Neural cell (in vitro differentiated cells): ENCODE measurements around the gene FOCAD.

ENCODE experiments used
- EP300 ChIP-seq: fragments of 450-650 bp; conservative IDR thresholded peaks from 2 replicates; pipeline ENCODE4 v1.6.1; 2014; ENCODE audit warnings: antibody characterized with exemption, mild to moderate bottlenecking, moderate library complexity; ENCODE audit not compliant: poor library complexity, severe bottlenecking
- EZH2 ChIP-seq: fragments of 200-600, 300-800 bp; shearing (Covaris generic), sonication (generic); IDR thresholded peaks from 2 replicates; pipeline ENCODE4 v1.6.1; 2014; ENCODE audit warnings: antibody characterized with exemption, low read length, borderline replicate concordance, mild to moderate bottlenecking; ENCODE audit not compliant: insufficient read depth, poor library complexity, severe bottlenecking
- MXI1 ChIP-seq: fragments of 450-650 bp; conservative IDR thresholded peaks from 2 replicates; pipeline ENCODE4 v1.6.1; 2014; ENCODE audit warnings: antibody characterized with exemption, mild to moderate bottlenecking; ENCODE audit not compliant: poor library complexity, severe bottlenecking
- POLR2AphosphoS5 ChIP-seq: IDR thresholded peaks from 2 replicates; pipeline ENCODE4 v1.6.1; 2012
- RAD21 ChIP-seq: fragments of 450-650 bp; conservative IDR thresholded peaks from 2 replicates; pipeline ENCODE4 v1.6.1; 2014; ENCODE audit warnings: antibody characterized with exemption, mild to moderate bottlenecking, moderate library complexity
- SMC3 ChIP-seq: fragments of 450-650 bp; conservative IDR thresholded peaks from 2 replicates; pipeline ENCODE4 v1.6.1; 2014; ENCODE audit warnings: antibody characterized with exemption, mild to moderate bottlenecking, moderate library complexity; ENCODE audit not compliant: poor library complexity
- TAF1 ChIP-seq: IDR thresholded peaks from 2 replicates; pipeline ENCODE4 v1.6.1; 2012; ENCODE audit warnings: low read depth
- TF ChIP-seq, protein P1 (sequence below): fragments of 450-650 bp; IDR thresholded peaks from 2 replicates; pipeline ENCODE4 v1.5.1; 2014; ENCODE audit warnings: antibody characterized with exemption, mild to moderate bottlenecking, moderate library complexity; ENCODE audit not compliant: poor library complexity, severe bottlenecking
- TF ChIP-seq, protein P2 (sequence below): IDR thresholded peaks from 2 replicates; pipeline ENCODE4 v1.6.1; 2012; ENCODE audit warnings: borderline replicate concordance

DNA sequence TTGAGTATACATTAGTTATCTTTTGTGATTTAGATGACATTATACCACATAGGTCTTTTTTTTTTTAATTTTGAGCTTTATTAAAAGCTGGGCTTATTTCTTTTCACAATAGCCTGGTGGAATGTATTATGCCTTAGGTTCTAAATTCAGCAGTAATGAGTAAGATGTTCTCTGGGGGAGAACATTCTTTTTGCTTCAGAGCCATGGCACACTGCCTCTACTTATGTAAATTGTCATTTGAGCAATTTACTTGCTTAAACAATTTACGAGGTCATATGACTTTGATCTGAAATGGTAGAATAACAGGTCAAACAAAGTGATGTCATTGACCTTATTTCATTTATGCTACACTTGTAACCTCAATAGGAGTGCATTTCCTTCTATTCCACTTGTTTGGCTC, 154.2 kb downstream of the FOCAD start:
- TF ChIP-seq RAD21, result no peak
- TF ChIP-seq, protein P1, sequence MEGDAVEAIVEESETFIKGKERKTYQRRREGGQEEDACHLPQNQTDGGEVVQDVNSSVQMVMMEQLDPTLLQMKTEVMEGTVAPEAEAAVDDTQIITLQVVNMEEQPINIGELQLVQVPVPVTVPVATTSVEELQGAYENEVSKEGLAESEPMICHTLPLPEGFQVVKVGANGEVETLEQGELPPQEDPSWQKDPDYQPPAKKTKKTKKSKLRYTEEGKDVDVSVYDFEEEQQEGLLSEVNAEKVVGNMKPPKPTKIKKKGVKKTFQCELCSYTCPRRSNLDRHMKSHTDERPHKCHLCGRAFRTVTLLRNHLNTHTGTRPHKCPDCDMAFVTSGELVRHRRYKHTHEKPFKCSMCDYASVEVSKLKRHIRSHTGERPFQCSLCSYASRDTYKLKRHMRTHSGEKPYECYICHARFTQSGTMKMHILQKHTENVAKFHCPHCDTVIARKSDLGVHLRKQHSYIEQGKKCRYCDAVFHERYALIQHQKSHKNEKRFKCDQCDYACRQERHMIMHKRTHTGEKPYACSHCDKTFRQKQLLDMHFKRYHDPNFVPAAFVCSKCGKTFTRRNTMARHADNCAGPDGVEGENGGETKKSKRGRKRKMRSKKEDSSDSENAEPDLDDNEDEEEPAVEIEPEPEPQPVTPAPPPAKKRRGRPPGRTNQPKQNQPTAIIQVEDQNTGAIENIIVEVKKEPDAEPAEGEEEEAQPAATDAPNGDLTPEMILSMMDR, result no peak
- no peak for TF ChIP-seq POLR2AphosphoS5
- no peak for TF ChIP-seq EZH2
- TF ChIP-seq, protein P2, sequence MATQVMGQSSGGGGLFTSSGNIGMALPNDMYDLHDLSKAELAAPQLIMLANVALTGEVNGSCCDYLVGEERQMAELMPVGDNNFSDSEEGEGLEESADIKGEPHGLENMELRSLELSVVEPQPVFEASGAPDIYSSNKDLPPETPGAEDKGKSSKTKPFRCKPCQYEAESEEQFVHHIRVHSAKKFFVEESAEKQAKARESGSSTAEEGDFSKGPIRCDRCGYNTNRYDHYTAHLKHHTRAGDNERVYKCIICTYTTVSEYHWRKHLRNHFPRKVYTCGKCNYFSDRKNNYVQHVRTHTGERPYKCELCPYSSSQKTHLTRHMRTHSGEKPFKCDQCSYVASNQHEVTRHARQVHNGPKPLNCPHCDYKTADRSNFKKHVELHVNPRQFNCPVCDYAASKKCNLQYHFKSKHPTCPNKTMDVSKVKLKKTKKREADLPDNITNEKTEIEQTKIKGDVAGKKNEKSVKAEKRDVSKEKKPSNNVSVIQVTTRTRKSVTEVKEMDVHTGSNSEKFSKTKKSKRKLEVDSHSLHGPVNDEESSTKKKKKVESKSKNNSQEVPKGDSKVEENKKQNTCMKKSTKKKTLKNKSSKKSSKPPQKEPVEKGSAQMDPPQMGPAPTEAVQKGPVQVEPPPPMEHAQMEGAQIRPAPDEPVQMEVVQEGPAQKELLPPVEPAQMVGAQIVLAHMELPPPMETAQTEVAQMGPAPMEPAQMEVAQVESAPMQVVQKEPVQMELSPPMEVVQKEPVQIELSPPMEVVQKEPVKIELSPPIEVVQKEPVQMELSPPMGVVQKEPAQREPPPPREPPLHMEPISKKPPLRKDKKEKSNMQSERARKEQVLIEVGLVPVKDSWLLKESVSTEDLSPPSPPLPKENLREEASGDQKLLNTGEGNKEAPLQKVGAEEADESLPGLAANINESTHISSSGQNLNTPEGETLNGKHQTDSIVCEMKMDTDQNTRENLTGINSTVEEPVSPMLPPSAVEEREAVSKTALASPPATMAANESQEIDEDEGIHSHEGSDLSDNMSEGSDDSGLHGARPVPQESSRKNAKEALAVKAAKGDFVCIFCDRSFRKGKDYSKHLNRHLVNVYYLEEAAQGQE, result no peak
- TF ChIP-seq EP300, result no peak
- TF ChIP-seq TAF1, result no peak
- no peak for TF ChIP-seq SMC3
- no peak for TF ChIP-seq MXI1
